HFF-Myc (cell line): ENCODE measurements around the gene BICRAL.

Experiments used
- DNase-seq: peaks from one replicate; pipeline ENCODE4 v3.0.0-alpha.2; 2011; ENCODE audit warnings: low read depth; ENCODE audit errors: extremely low read depth
- H3K4me3 ChIP-seq: replicated peaks from 2 replicates; pipeline ENCODE4 v1.5.1; 2011; ENCODE audit warnings: low read depth, mild to moderate bottlenecking, control low read depth, low read length
- CTCF ChIP-seq: IDR thresholded peaks from 2 replicates; pipeline ENCODE4 v1.5.1; 2012; ENCODE audit warnings: mild to moderate bottlenecking, low read depth, low read length, control low read depth; ENCODE audit errors: missing control alignments

BICRAL gene

GRCh38 chr6:42758756-42759430 lies 23.0 kb upstream of the BICRAL start:
- DNase-seq: no peak
- TF ChIP-seq CTCF: no peak
- no peak overlapping the region for H3K4me3 ChIP-seq

DNA sequence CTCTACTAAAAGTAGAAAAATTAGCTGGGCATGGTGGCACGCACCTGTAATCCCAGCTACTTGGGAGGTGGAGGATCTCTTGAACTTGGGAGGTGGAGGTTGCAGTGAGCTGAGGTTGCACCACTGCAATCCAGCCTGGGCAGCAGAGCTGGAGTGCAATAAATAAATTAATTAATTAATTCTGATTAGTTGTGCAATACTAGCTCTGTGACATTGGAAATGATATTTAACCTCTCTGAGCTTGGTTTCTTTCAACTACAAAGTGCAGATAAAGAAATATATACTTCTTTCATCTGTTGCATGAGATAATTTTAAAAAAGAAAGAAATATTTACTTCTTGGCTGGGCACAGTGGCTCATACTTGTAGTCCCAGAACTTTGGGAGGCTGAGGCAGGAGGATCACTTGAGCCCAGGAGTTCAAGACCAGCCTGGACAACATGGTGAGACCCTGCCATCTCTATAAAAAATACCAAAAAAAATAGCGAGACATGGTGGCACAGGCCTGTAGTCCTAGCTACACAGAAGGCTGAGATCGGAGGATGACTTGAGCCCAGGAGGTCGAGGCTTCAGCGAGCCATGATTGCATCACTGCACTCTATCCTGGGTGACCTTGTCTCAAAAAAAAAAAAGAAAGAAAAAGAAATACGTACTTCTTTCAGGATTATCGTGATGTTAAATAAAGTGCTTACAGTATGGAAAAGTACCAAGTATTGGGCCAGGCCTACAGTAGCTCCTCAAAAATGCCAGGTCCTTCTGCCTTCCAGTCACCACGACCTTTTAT lies 20.4 kb upstream of the BICRAL start:
- no peak for DNase-seq
- no peak for TF ChIP-seq CTCF
- H3K4me3 ChIP-seq: no peak overlapping the region

GRCh38 chr6:42762426-42762859 lies 19.4 kb upstream of the BICRAL start:
- H3K4me3 ChIP-seq: no peak overlapping the region
- TF ChIP-seq CTCF: no peak
- DNase-seq: no peak

DNA sequence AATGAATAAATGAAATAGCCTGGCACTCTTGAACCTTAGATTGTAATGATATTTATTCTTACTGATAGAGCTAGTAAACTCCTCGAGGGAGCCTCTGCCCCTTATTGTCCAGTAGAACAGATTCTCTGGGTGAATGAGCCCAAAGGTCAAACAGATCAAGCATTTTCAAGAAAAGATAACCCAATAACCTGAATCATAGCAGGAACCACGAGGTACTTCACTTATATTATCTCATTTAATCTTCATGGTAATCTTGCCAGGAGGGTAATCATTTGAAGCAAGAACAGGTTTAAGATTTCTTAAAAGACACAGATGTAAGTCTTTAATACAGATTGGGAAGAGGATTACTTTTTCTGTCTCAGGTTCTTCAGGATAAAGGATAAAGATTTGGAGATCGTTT lies 18.9 kb upstream of the BICRAL start:
- no peak overlapping the region for H3K4me3 ChIP-seq
- DNase-seq: no peak
- no peak for TF ChIP-seq CTCF

- H3K4me3 ChIP-seq: no peak overlapping the region
- no peak for DNase-seq
- TF ChIP-seq CTCF: no peak
Observed at GRCh38 chr6:42764911-42765648, 16.8 kb upstream of the BICRAL start.

GRCh38 chr6:42766163-42766670 lies 15.6 kb upstream of the BICRAL start:
- TF ChIP-seq CTCF: no peak
- DNase-seq: no peak
- H3K4me3 ChIP-seq: no peak overlapping the region
